ENCODE measurements around the gene GPS1. TPM values are rescaled to one million over a fixed set of nuclear protein-coding genes. Genes with fewer than 3 reads are reported as not detected.

The GPS1 gene
- total and polyA plus RNA-seq, 9 of the 15 experiments (the other 6 are each of a cell fraction or from before 2014, with no cell fraction given) = 3.1 to 167 (median 69.9) TPM

- TF ChIP-seq CUX1 (CRISPR knock-in tag; IDR thresholded peaks at IDR 0.05) (no peak), MITF (IDR thresholded peaks at IDR 0.05) (no peak), MYC (IDR thresholded peaks at IDR 0.05; ENCODE audit: low read depth, low read length) (peak; percentile 82), MYC (CRISPR knock-in tag; IDR thresholded peaks at IDR 0.05; ENCODE audit: borderline replicate concordance, low read depth) (no peak), CLOCK (CRISPR knock-in tag; IDR thresholded peaks at IDR 0.05; ENCODE audit: borderline replicate concordance) (no peak), ZNF316 (IDR thresholded peaks at IDR 0.05) (no peak), CTCF (IDR thresholded peaks at IDR 0.05 in 2 of 3, conservative IDR thresholded peaks at IDR 0.05 in 1 of 3; ENCODE audit: insufficient read depth in 2 of 3, low read depth in 1 of 3, low read length in 3 of 3) (no peak), ATF3 (IDR thresholded peaks at IDR 0.05) (no peak), ATF3 (CRISPR knock-in tag; conservative IDR thresholded peaks at IDR 0.05) (0 out of 2 replicates have a peak, but pooled peaks have one; percentile 6), MIER1 (IDR thresholded peaks at IDR 0.05; ENCODE audit: low read depth) (no peak), TFAM (CRISPR knock-in tag; conservative IDR thresholded peaks at IDR 0.05) (no peak)
Observed at GRCh38 chr17:82065193-82065637, 13.5 kb downstream of the GPS1 start (continued).

All from K562 (cell line).